ENCODE results near the gene HOGA1. TPM values are rescaled to one million over a fixed set of nuclear protein-coding genes. Genes with fewer than 3 reads are reported as not detected.

The HOGA1 gene
- total and polyA plus RNA-seq, 8 donors: 7.2 to 20.5 (median 9.5) TPM

DNA sequence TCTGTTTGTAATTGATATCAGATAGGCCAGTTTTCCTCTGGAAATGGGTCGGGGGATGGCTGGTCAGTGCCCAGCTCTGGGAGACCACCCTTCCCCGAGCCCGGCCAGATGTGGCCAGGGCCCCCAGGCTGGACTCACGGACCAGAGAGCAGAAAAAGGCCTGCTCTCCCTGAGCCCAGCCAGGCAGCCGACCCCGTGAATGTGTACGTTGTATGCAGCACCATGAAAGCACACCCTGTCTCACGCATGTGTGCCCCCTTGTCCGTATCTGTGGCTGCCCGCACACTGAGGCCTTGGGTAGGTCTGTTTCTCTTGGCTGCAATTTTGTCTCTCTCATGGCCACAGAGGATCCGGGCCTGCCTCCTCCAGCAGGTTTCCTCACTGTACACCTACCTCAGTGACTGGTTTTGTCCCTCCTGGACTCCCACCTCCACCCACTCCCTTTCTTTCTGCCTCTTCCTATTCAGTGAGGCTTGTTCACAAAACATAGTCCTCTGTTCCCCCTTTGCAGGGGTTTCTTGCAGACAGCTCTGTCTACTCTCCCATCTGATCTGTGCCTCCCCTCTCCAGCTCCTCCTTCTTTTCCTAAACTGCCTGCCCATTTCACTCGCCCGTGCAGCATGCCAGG is 35.2 kb upstream of the HOGA1 start:
- DNase-seq (peak in 1 of 6 donors; percentile 44), ATAC-seq (no peak), FAIRE-seq (no peak)
- TF ChIP-seq, protein P1, sequence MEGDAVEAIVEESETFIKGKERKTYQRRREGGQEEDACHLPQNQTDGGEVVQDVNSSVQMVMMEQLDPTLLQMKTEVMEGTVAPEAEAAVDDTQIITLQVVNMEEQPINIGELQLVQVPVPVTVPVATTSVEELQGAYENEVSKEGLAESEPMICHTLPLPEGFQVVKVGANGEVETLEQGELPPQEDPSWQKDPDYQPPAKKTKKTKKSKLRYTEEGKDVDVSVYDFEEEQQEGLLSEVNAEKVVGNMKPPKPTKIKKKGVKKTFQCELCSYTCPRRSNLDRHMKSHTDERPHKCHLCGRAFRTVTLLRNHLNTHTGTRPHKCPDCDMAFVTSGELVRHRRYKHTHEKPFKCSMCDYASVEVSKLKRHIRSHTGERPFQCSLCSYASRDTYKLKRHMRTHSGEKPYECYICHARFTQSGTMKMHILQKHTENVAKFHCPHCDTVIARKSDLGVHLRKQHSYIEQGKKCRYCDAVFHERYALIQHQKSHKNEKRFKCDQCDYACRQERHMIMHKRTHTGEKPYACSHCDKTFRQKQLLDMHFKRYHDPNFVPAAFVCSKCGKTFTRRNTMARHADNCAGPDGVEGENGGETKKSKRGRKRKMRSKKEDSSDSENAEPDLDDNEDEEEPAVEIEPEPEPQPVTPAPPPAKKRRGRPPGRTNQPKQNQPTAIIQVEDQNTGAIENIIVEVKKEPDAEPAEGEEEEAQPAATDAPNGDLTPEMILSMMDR (IDR thresholded peaks at IDR 0.05): no peak
- Histone ChIP-seq H3K27ac (no peak overlapping the region), H3K4me1 (no peaks in the 10 kb centered on the region), H3K27me3 (no peaks in the 10 kb centered on the region), H3K9me3 (no peaks in the 10 kb centered on the region), H3K4me3 (no peak overlapping the region), H3K36me3 (no peaks in the 10 kb centered on the region)
- intact Hi-C loops (cut with DNase I): loop anchor here in 1 of 3 donors (10.0 kb wide), 1 partner anchor 94 kb away; no protein-coding TSS in a partner anchor
- WGBS, 2 donors: 88 to 94% methylated on average over 13 of the region's 13 CpGs

GRCh38 chr10:97549587-97550322 is 34.4 kb upstream of the HOGA1 start:
- Histone ChIP-seq H3K27me3 (no peaks in the 10 kb centered on the region), H3K9me3 (no peaks in the 10 kb centered on the region), H3K27ac (no peak overlapping the region), H3K4me1 (no peaks in the 10 kb centered on the region), H3K4me3 (no peak overlapping the region), H3K36me3 (no peaks in the 10 kb centered on the region)
- FAIRE-seq (no peak), DNase-seq (no peak), ATAC-seq (no peak)
- TF ChIP-seq, protein P1 (IDR thresholded peaks at IDR 0.05): no peak
- 62 to 66% methylated on average over 13 of the region's 13 CpGs for WGBS, 2 donors
- intact Hi-C loops (cut with DNase I): loop anchor here in 2 of 3 donors (5.0 to 10.0 kb wide), 2 partner anchors 87 to 95 kb away; no protein-coding TSS in a partner anchor

DNA sequence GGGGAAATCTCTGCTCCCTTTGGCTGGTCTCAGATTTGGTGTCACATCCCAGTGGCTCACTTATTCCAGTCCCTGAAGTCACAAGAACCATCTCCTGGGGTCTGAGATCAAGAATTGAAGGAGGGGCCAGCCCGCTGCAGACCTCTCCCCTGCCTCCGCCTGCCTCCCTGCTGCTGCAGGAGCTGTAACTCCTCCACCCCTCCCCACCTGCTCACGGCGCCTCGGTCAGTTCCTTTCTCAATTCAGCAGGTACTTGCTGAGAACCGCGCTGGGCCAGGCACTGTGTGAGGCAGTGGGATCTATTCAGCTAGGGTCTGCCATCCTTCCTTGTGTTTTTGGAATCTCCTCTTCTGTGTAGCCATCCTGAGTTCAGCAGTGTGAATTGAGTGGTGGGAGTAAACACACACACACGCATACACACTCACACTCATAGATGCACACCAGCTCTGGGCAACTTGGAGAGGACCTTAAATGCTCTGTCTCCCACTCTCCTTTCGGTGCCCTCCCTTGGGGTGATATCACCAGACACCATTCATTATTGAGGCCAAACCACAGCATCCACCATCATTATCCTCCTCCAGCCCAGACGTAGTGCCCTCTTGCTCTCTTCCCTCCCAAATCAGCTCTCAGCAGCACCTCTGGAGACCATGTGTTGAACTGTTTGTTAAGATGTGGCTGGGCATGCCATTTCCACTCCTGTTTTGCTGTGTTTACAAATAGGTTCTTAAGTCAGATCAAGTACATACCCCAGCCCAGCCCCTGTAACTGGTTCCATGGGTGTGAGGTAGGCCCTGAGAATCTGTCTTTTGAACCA is 33.6 kb upstream of the HOGA1 start:
- intact Hi-C loops (cut with DNase I): loop anchor here in 1 of 3 donors (5.0 kb wide), 1 partner anchor 88 kb away; no protein-coding TSS in a partner anchor
- peak in 1 of 6 donors; percentile 29 for DNase-seq
- Histone ChIP-seq H3K27me3 (no peaks in the 10 kb centered on the region), H3K27ac (no peak overlapping the region), H3K36me3 (no peaks in the 10 kb centered on the region), H3K9me3 (no peaks in the 10 kb centered on the region), H3K4me3 (no peak overlapping the region), H3K4me1 (no peaks in the 10 kb centered on the region)
- no peak for ATAC-seq
- no peak for FAIRE-seq
- TF ChIP-seq, protein P1 (IDR thresholded peaks at IDR 0.05): no peak
- WGBS, 2 donors: 81 to 86% methylated on average over 10 of the region's 10 CpGs

DNA sequence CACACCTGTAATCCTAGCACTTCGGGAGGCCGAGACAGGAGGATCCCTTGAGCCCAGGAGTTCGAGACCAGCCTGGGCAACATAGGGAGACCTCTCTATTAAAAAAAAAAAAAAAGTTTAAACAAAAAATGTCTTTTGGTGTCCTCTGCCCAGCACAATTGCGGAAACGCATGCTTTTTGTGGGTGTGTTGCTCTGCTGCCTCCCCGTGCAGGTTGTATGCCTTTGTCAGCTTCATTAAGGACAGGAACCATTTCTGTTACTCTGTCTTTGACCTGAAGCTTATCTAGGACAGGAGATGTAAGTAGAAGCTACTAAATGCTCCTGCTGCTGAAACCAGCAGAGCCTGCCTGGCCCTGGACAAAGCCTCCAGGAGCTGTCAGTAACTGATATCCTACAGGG is 32.9 kb upstream of the HOGA1 start:
- WGBS, 2 donors: 85 to 87% methylated on average over 6 of the region's 6 CpGs
- FAIRE-seq: no peak
- no peaks in the 10 kb centered on the region for H3K9me3 ChIP-seq
- no peak overlapping the region for H3K4me3 ChIP-seq
- no peaks in the 10 kb centered on the region for H3K4me1 ChIP-seq
- no peaks in the 10 kb centered on the region for H3K36me3 ChIP-seq
- no peak overlapping the region for H3K27ac ChIP-seq
- no peak for ATAC-seq
- TF ChIP-seq, protein P1 (IDR thresholded peaks at IDR 0.05): no peak
- no peaks in the 10 kb centered on the region for H3K27me3 ChIP-seq
- intact Hi-C loops (cut with DNase I): loop anchor here in 1 of 3 donors (5.0 kb wide), 1 partner anchor 89 kb away; no protein-coding TSS in a partner anchor
- peak in 1 of 6 donors; percentile 11 for DNase-seq

All from pancreas (tissue), 10 donors.